Mesenchymal stem cell (in vitro differentiated cells and primary cell): ENCODE measurements around the gene MIEF2.

Experiments used
- DNase-seq: peaks from one replicate; pipeline ENCODE4 v3.0.0-alpha.2; 2013
- H2AFZ ChIP-seq: one replicate; pipeline ENCODE4 v1.6.1; 2013; ENCODE audit warnings: low read depth, mild to moderate bottlenecking, control low read depth, inconsistent platforms, low read length, moderate library complexity
- H2AK5ac ChIP-seq: 2 replicates; pipeline ENCODE4 v1.6.1; 2013; ENCODE audit warnings: low read length, moderate library complexity, mild to moderate bottlenecking, inconsistent platforms; ENCODE audit not compliant: severe bottlenecking
- H2BK120ac ChIP-seq: one replicate; pipeline ENCODE4 v1.6.1; 2013; ENCODE audit warnings: low read depth, mild to moderate bottlenecking, inconsistent platforms, low read length, moderate library complexity
- H2BK12ac ChIP-seq, 2 experiments: one replicate each; pipeline ENCODE4 v1.6.1; 2013; ENCODE audit warnings: inconsistent platforms in 2 of 2, low read length in 2 of 2, mild to moderate bottlenecking in 2 of 2, moderate library complexity in 2 of 2, control low read depth in 1 of 2
- H2BK15ac ChIP-seq: one replicate; pipeline ENCODE4 v1.6.1; 2013; ENCODE audit warnings: mild to moderate bottlenecking, low read depth, inconsistent platforms; ENCODE audit not compliant: poor library complexity, severe bottlenecking
- H2BK5ac ChIP-seq: 2 replicates; pipeline ENCODE4 v1.6.1; 2013; ENCODE audit warnings: low read depth, mild to moderate bottlenecking, low read length, control low read depth, inconsistent platforms; ENCODE audit not compliant: poor library complexity, severe bottlenecking
- H3K14ac ChIP-seq, 2 experiments: one replicate each; pipeline ENCODE4 v1.6.1; 2013; ENCODE audit warnings: inconsistent platforms in 2 of 2, low read length in 2 of 2, control low read depth in 1 of 2, mild to moderate bottlenecking in 1 of 2, moderate library complexity in 1 of 2
- H3K18ac ChIP-seq, 2 experiments: one replicate each; pipeline ENCODE4 v1.6.1; 2013; ENCODE audit warnings: inconsistent platforms in 2 of 2, low read length in 2 of 2, control low read depth in 1 of 2, low read depth in 1 of 2, mild to moderate bottlenecking in 1 of 2
- H3K23ac ChIP-seq, 2 experiments: one replicate each; pipeline ENCODE4 v1.6.1; 2013; ENCODE audit warnings: inconsistent platforms in 2 of 2, low read length in 2 of 2, mild to moderate bottlenecking in 2 of 2, moderate library complexity in 2 of 2, control low read depth in 1 of 2
- H3K27ac ChIP-seq: 2 replicates; pipeline ENCODE4 v1.5.1; 2013; ENCODE audit warnings: mild to moderate bottlenecking, moderate library complexity, low read length, control low read depth, inconsistent platforms; ENCODE audit not compliant: poor library complexity, severe bottlenecking
- H3K27me3 ChIP-seq, 2 experiments: 2 replicates each; pipeline versions ENCODE4 v1.6.1 to v1.7.0; 2013; ENCODE audit warnings: low read length in 2 of 2, mild to moderate bottlenecking in 2 of 2, moderate library complexity in 2 of 2, control low read depth in 1 of 2, inconsistent platforms in 1 of 2; ENCODE audit not compliant: control insufficient read depth in 1 of 2, insufficient read depth in 1 of 2
- H3K36me3 ChIP-seq, 2 experiments: 2 replicates each; pipeline versions ENCODE4 v1.6.1 to v1.7.0; 2013; ENCODE audit warnings: low read length in 2 of 2, control low read depth in 1 of 2, inconsistent platforms in 1 of 2, low read depth in 1 of 2, mild to moderate bottlenecking in 1 of 2; ENCODE audit not compliant: insufficient read depth in 2 of 2, control insufficient read depth in 1 of 2
- H3K4ac ChIP-seq, 2 experiments: one replicate each; pipeline ENCODE4 v1.6.1; 2013; ENCODE audit warnings: inconsistent platforms in 2 of 2, low read length in 2 of 2, mild to moderate bottlenecking in 2 of 2, moderate library complexity in 2 of 2, control low read depth in 1 of 2, low read depth in 1 of 2
- H3K4me1 ChIP-seq: 2 replicates; pipeline ENCODE4 v1.6.1; 2013; ENCODE audit warnings: low read depth, low read length, control low read depth; ENCODE audit not compliant: control insufficient read depth, insufficient read depth
- H3K4me2 ChIP-seq: 2 replicates; pipeline ENCODE4 v1.6.1; 2013; ENCODE audit warnings: low read length, mild to moderate bottlenecking, inconsistent platforms; ENCODE audit not compliant: poor library complexity, severe bottlenecking
- H3K4me3 ChIP-seq, 2 experiments: 2 replicates each; pipeline versions ENCODE4 v1.5.1 to v1.7.0; 2013; ENCODE audit warnings: low read length in 2 of 2, mild to moderate bottlenecking in 2 of 2, control low read depth in 1 of 2, low read depth in 1 of 2; ENCODE audit not compliant: insufficient read depth in 1 of 2
- H3K79me1 ChIP-seq: replicated peaks from 2 replicates; pipeline ENCODE4 v1.6.1; 2013; ENCODE audit warnings: mild to moderate bottlenecking, control low read depth, low read length, inconsistent platforms; ENCODE audit not compliant: poor library complexity, severe bottlenecking
- H3K9ac ChIP-seq: 2 replicates; pipeline ENCODE4 v1.7.0; 2013; ENCODE audit warnings: mild to moderate bottlenecking, low read length, moderate library complexity
- H3K9me3 ChIP-seq: 2 replicates; pipeline ENCODE4 v1.7.0; 2013; ENCODE audit warnings: mild to moderate bottlenecking, low read length; ENCODE audit not compliant: control insufficient read depth
- H4K8ac ChIP-seq: one replicate; pipeline ENCODE4 v1.6.1; 2013; ENCODE audit warnings: inconsistent platforms, mild to moderate bottlenecking, low read length, moderate library complexity
- H4K91ac ChIP-seq: one replicate; pipeline ENCODE4 v1.6.1; 2013; ENCODE audit warnings: mild to moderate bottlenecking, low read length, inconsistent platforms
- WGBS: methylation state at CpG from one replicate; pipeline ENCODE4 v1.1.7; 2013; ENCODE audit warnings: mixed read lengths; 5-methylcytosine and 5-hydroxymethylcytosine counted together

The MIEF2 gene

DNA sequence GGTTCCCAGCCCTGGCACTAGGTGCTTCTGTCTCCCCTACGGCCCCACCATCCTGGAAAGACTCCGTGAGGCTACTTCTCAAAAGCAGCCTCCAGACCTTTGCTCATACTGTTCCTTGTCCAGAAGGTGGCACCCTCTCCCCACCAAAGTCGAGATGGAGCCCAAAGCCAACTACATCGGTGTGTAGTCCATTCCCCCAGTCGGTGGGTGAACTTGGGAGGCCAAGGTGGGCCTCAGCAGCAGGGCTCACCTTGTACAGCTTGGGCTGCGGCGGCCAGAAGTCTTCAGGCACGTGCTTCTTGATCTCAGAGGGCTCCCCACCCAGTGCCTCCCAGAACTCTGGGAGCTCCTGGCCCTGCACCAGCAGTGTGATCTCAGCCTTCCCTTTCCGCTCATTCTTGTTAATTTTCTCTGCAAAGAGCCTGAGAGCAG, 12.1 kb upstream of the MIEF2 start:
- DNase-seq, result peak; percentile 76
- Histone ChIP-seq H3K9ac (peak overlapping the region; percentile 14), H4K8ac (no peak overlapping the region), H3K23ac (no peak overlapping the region), H2BK5ac (no peak overlapping the region), H2AFZ (no peak overlapping the region), H3K9me3 (no peaks in the 10 kb centered on the region), H3K4me3 (no peak overlapping the region), H2BK120ac (no peak overlapping the region), H3K36me3 (peaks cover 89 to 90% of the 10 kb centered on the region in 2 experiments), H2AK5ac (no peak overlapping the region), H3K14ac (no peak overlapping the region), H3K18ac (no peak overlapping the region), H3K27ac (no peak overlapping the region), H2BK15ac (no peak overlapping the region), H3K4ac (no peak overlapping the region), H3K4me2 (no peak overlapping the region), H3K4me1 (peaks cover 5% of the 10 kb centered on the region), H4K91ac (no peak overlapping the region), H2BK12ac (no peak overlapping the region), H3K79me1 (peaks cover 45% of the 10 kb centered on the region), H3K27me3 (no peaks in the 10 kb centered on the region)
- WGBS, result 44% methylated on average over 9 of the region's 9 CpGs

DNA sequence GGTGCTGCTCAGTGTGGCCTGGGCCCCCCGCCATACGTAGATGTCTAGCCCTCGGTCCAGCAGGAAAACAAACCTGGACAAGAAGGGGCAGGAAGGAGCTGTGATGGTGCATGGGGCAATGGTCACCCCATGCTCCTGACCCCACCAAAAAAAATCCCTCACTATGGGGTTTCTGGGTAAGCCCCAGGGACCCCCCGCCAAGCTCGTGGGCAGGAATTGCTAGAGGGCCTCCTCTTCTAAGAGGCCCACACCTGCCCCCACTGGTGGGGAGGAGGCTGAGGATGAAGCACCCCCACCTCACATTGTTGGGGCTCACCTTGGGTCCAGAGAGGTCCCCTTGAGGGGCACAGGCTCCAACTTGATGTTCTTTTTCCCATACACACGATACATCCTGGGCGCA, 11.7 kb upstream of the MIEF2 start:
- DNase-seq, result no peak
- no peak overlapping the region for H3K14ac ChIP-seq
- H3K23ac ChIP-seq, result no peak overlapping the region
- H3K9ac ChIP-seq, result peak overlapping the region; percentile 14
- H2AFZ ChIP-seq, result no peak overlapping the region
- no peak overlapping the region for H4K8ac ChIP-seq
- 97% methylated on average over 7 of the region's 7 CpGs for WGBS
- H2BK15ac ChIP-seq, result no peak overlapping the region
- H3K4me2 ChIP-seq, result no peak overlapping the region
- H2BK12ac ChIP-seq, result no peak overlapping the region
- H3K18ac ChIP-seq, result no peak overlapping the region
- H2AK5ac ChIP-seq, result no peak overlapping the region
- H3K9me3 ChIP-seq, result no peaks in the 10 kb centered on the region
- peak overlapping the region; percentile 14 for H4K91ac ChIP-seq
- no peak overlapping the region for H2BK5ac ChIP-seq
- no peak overlapping the region for H2BK120ac ChIP-seq
- H3K79me1 ChIP-seq, result peaks cover 50% of the 10 kb centered on the region
- H3K27me3 ChIP-seq, result no peaks in the 10 kb centered on the region
- no peak overlapping the region for H3K4ac ChIP-seq
- H3K27ac ChIP-seq, result no peak overlapping the region
- no peak overlapping the region for H3K4me3 ChIP-seq
- H3K4me1 ChIP-seq, result peaks cover 5% of the 10 kb centered on the region
- peaks cover 89 to 90% of the 10 kb centered on the region in 2 experiments for H3K36me3 ChIP-seq

DNA sequence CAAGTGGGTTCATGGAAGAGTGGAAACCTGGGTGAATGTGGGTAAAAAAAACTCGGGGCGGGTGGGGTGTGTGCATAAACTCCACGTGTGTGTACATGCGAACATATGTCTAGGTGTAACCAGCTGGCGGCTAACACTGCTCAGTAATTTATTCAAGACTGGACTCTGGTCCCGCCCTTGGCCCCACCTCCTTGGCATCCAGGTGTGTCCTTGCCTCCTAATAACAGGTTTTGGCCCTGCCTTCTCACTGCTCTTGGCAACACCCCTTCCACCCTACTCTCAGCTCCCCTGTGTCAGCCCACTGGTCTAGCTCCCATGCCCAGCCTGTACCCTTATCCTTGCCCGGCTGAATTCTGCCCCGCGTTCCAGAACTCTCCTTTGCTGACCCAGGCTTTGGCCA, 10.2 kb upstream of the MIEF2 start:
- H3K14ac ChIP-seq, result no peak overlapping the region
- H2BK5ac ChIP-seq, result no peak overlapping the region
- no peaks in the 10 kb centered on the region for H3K9me3 ChIP-seq
- no peak overlapping the region for H4K8ac ChIP-seq
- H3K36me3 ChIP-seq, result peaks cover 94 to 96% of the 10 kb centered on the region in 2 experiments
- no peak overlapping the region for H2BK120ac ChIP-seq
- H3K4me3 ChIP-seq, result no peak overlapping the region
- no peak overlapping the region for H3K27ac ChIP-seq
- H3K23ac ChIP-seq, result no peak overlapping the region
- no peak overlapping the region for H3K18ac ChIP-seq
- no peak overlapping the region for H3K4me2 ChIP-seq
- DNase-seq, result no peak
- no peak overlapping the region for H4K91ac ChIP-seq
- no peaks in the 10 kb centered on the region for H3K27me3 ChIP-seq
- peaks cover 55% of the 10 kb centered on the region for H3K79me1 ChIP-seq
- peaks cover 5% of the 10 kb centered on the region for H3K4me1 ChIP-seq
- no peak overlapping the region for H3K9ac ChIP-seq
- no peak overlapping the region for H2AK5ac ChIP-seq
- 98% methylated on average over 9 of the region's 9 CpGs for WGBS
- H2BK12ac ChIP-seq, result no peak overlapping the region
- H3K4ac ChIP-seq, result no peak overlapping the region
- H2AFZ ChIP-seq, result no peak overlapping the region
- H2BK15ac ChIP-seq, result no peak overlapping the region

DNA sequence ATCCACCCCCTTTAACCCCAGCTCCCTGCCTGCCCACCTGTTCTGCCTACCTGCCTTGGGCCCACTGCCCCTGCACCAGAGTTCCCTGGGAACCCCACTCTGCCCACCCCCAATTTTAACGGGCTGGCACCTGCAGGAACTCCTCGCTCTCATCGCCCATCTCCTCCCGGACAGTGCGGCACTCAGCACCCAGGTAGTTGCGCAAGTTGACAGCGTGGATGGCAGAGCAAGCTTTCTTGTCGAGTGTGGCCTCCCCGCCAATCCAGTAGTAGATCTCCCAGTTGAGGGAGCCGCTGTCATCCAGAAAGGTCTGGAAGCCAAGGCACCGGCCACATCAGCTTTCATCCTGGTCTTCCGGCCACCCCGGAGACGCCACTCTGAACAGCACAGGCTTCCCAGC, 9.8 kb upstream of the MIEF2 start:
- H2BK12ac ChIP-seq, result no peak overlapping the region
- H3K18ac ChIP-seq, result no peak overlapping the region
- peaks cover 8% of the 10 kb centered on the region for H3K4me1 ChIP-seq
- H3K27ac ChIP-seq, result no peak overlapping the region
- peak overlapping the region in 1 of 2 experiments; percentile 17 for H3K4me3 ChIP-seq
- no peak overlapping the region for H2BK15ac ChIP-seq
- no peak overlapping the region for H2AK5ac ChIP-seq
- H2BK120ac ChIP-seq, result no peak overlapping the region
- no peak overlapping the region for H2AFZ ChIP-seq
- H3K9me3 ChIP-seq, result no peaks in the 10 kb centered on the region
- 98% methylated on average over 14 of the region's 14 CpGs for WGBS
- no peak overlapping the region for H3K4ac ChIP-seq
- H2BK5ac ChIP-seq, result no peak overlapping the region
- H3K9ac ChIP-seq, result no peak overlapping the region
- H4K91ac ChIP-seq, result no peak overlapping the region
- peaks cover 94 to 96% of the 10 kb centered on the region in 2 experiments for H3K36me3 ChIP-seq
- no peak for DNase-seq
- no peaks in the 10 kb centered on the region for H3K27me3 ChIP-seq
- H3K79me1 ChIP-seq, result peaks cover 58% of the 10 kb centered on the region
- no peak overlapping the region for H3K4me2 ChIP-seq
- H3K14ac ChIP-seq, result no peak overlapping the region
- H4K8ac ChIP-seq, result no peak overlapping the region
- H3K23ac ChIP-seq, result no peak overlapping the region
